Neural cell (in vitro differentiated cells): ENCODE measurements around the gene CTNNA2. TPM values are rescaled to one million over a fixed set of nuclear protein-coding genes. Genes with fewer than 3 reads are reported as not detected.

ENCODE experiments used
- H2AFZ ChIP-seq: fragments of 200-600, 300-800 bp; sonication (generic), shearing (Covaris generic); 2 replicates; pipeline ENCODE4 v1.6.0; 2014; ENCODE audit warnings: low read depth, mild to moderate bottlenecking, antibody characterized with exemption, low read length, moderate library complexity
- H3F3A ChIP-seq: fragments of 200-600 bp; shearing (Covaris generic); 2 replicates; pipeline ENCODE4 v1.6.1; 2016; ENCODE audit warnings: mild to moderate bottlenecking, moderate library complexity, mixed read lengths, antibody characterized with exemption, low read length; ENCODE audit not compliant: insufficient read depth, poor library complexity, severe bottlenecking
- H3K27ac ChIP-seq: fragments of 200-600, 300-800 bp; sonication (generic), shearing (Covaris generic); 2 replicates; pipeline ENCODE4 v1.5.1; 2014; ENCODE audit warnings: mild to moderate bottlenecking, low read length, moderate library complexity
- H3K27me3 ChIP-seq: fragments of 300-800, 200-600 bp; sonication (generic), shearing (Covaris generic); 2 replicates; pipeline ENCODE4 v1.6.0; 2014; ENCODE audit warnings: mild to moderate bottlenecking, low read depth, low read length, moderate library complexity; ENCODE audit not compliant: insufficient read depth
- H3K36me3 ChIP-seq: fragments of 300-800, 200-600 bp; sonication (generic), shearing (Covaris generic); 2 replicates; pipeline ENCODE4 v1.5.1; 2014; ENCODE audit warnings: mild to moderate bottlenecking, antibody characterized with exemption, low read length, moderate library complexity; ENCODE audit not compliant: insufficient read depth
- H3K4me2 ChIP-seq: fragments of 300-800, 200-600 bp; sonication (generic), shearing (Covaris generic); 2 replicates; pipeline ENCODE4 v1.6.0; 2014; ENCODE audit warnings: mild to moderate bottlenecking, low read length
- H3K4me3 ChIP-seq: fragments of 300-800, 200-600 bp; sonication (generic), shearing (Covaris generic); 2 replicates; pipeline ENCODE4 v1.5.1; 2014; ENCODE audit warnings: mild to moderate bottlenecking, low read length, moderate library complexity
- H3K79me2 ChIP-seq: fragments of 200-600 bp; shearing (Covaris generic); replicated peaks from 2 replicates; pipeline ENCODE4 v1.6.0; 2014; ENCODE audit warnings: mild to moderate bottlenecking, low read length, moderate library complexity; ENCODE audit not compliant: insufficient read depth
- H3K9ac ChIP-seq: fragments of 300-800, 200-600 bp; sonication (generic), shearing (Covaris generic); 2 replicates; pipeline ENCODE4 v1.6.1; 2016; ENCODE audit warnings: mild to moderate bottlenecking, low read length, mixed read lengths
- H3K9me2 ChIP-seq: fragments of 200-600 bp; shearing (Covaris generic); 2 replicates; pipeline ENCODE4 v1.6.1; 2016; ENCODE audit warnings: mild to moderate bottlenecking, low read length, mixed read lengths; ENCODE audit not compliant: insufficient read depth
- H3K9me3 ChIP-seq: fragments of 200-600, 300-800 bp; sonication (generic), shearing (Covaris generic); 2 replicates; pipeline ENCODE4 v1.6.1; 2016; ENCODE audit warnings: mild to moderate bottlenecking, mixed run types, low read length, moderate library complexity, mixed read lengths
- H4K20me1 ChIP-seq: fragments of 200-600 bp; shearing (Covaris generic); 2 replicates; pipeline ENCODE4 v1.6.1; 2016; ENCODE audit warnings: mild to moderate bottlenecking, mixed run types; ENCODE audit not compliant: insufficient read depth
- EP300 ChIP-seq: fragments of 450-650 bp; conservative IDR thresholded peaks from 2 replicates; pipeline ENCODE4 v1.6.1; 2014; ENCODE audit warnings: antibody characterized with exemption, mild to moderate bottlenecking, moderate library complexity; ENCODE audit not compliant: poor library complexity, severe bottlenecking
- EZH2 ChIP-seq: fragments of 200-600, 300-800 bp; shearing (Covaris generic), sonication (generic); IDR thresholded peaks from 2 replicates; pipeline ENCODE4 v1.6.1; 2014; ENCODE audit warnings: antibody characterized with exemption, low read length, borderline replicate concordance, mild to moderate bottlenecking; ENCODE audit not compliant: insufficient read depth, poor library complexity, severe bottlenecking
- MXI1 ChIP-seq: fragments of 450-650 bp; conservative IDR thresholded peaks from 2 replicates; pipeline ENCODE4 v1.6.1; 2014; ENCODE audit warnings: antibody characterized with exemption, mild to moderate bottlenecking; ENCODE audit not compliant: poor library complexity, severe bottlenecking
- POLR2AphosphoS5 ChIP-seq: IDR thresholded peaks from 2 replicates; pipeline ENCODE4 v1.6.1; 2012
- RAD21 ChIP-seq: fragments of 450-650 bp; conservative IDR thresholded peaks from 2 replicates; pipeline ENCODE4 v1.6.1; 2014; ENCODE audit warnings: antibody characterized with exemption, mild to moderate bottlenecking, moderate library complexity
- SMC3 ChIP-seq: fragments of 450-650 bp; conservative IDR thresholded peaks from 2 replicates; pipeline ENCODE4 v1.6.1; 2014; ENCODE audit warnings: antibody characterized with exemption, mild to moderate bottlenecking, moderate library complexity; ENCODE audit not compliant: poor library complexity
- TAF1 ChIP-seq: IDR thresholded peaks from 2 replicates; pipeline ENCODE4 v1.6.1; 2012; ENCODE audit warnings: low read depth
- polyA plus RNA-seq: library from polyadenylated mRNA; depleted of rRNA; stranded (reverse); fragments of >200 nt; gene quantifications from 2 replicates; pipeline ENCODE4 v1.2.3, GENCODE V29; 2014
- TF ChIP-seq, protein P1 (sequence below): fragments of 450-650 bp; IDR thresholded peaks from 2 replicates; pipeline ENCODE4 v1.5.1; 2014; ENCODE audit warnings: antibody characterized with exemption, mild to moderate bottlenecking, moderate library complexity; ENCODE audit not compliant: poor library complexity, severe bottlenecking
- TF ChIP-seq, protein P2 (sequence below): IDR thresholded peaks from 2 replicates; pipeline ENCODE4 v1.6.1; 2012; ENCODE audit warnings: borderline replicate concordance

CTNNA2 gene
- polyA plus RNA-seq, 1 donor from 2014 or later: 194 TPM

DNA sequence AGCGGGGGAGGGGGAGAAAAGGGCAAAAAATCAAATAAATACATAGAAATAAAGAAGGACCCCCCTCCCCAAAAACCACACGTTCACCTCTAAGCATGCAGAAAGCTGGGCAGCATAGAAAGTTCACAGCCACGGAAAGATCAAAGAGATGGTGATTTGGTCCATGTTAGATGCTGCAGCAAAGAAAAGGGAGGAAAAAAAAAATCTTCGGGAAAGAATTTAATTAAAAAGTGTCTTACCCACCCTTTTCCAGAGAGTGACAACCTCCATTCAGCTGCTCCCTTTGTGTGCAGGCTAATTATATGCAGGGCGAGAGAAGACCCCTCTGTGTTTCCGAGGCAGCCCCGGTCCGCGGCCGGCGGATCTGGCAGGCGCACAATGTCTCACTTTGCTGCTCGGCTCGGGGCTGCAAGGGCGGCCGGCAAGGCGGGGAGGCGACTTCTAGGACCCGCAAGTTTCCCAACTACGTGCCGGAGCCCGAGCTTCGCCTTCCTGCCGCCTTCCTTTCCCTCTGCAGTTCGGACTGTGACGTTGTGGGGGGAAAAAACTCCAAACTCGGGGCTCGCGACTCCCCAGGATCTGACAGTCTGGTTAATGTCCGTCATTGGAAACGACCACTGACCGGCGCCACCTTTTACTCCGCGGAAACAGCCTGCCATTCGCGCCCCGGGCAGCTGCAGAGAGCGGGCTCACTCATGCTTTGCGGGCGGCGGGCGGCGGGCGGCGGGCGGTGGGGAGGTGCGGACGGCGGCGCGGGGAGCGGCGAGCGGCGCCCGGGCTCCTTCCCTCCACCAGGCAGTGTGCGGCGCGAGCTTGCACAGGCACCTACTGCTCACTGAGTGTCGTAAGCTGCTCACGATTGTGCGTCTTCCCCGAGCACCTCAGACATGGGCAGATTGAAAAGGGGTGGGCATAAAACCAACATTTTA, 791.3 kb downstream of the CTNNA2 start, which contains the start of gene LRRTM1:
Gene LRRTM1 (minus strand): TSS at position 844 of the 929 bp plus-strand sequence. CDS start 933 bp downstream, outside the sequence.
- H3K27me3 ChIP-seq: peaks cover 47% of the 10 kb centered on the region

DNA sequence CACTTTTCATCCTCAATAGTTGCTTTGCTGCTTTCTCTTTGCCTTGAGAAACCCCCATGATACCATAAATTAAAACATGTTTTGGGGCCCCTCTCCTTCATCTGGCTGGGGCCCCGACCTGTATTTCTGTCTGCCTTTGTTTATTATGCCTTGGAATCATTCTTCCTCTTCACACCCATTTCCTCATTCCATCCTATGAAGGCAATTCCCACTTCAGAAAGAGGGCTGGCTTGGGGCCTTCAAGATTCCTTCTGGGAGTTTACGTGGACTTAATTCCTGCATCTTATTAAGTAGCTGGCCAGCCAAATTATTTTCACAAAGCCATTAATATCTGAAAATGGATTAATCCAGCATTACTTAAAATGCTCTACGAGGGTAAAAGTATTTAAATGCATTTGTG, 798.5 kb downstream of the CTNNA2 start:
- H2AFZ ChIP-seq: no peak overlapping the region
- no peaks in the 10 kb centered on the region for H3K9me3 ChIP-seq
- no peaks in the 10 kb centered on the region for H3K79me2 ChIP-seq
- no peaks in the 10 kb centered on the region for H3K36me3 ChIP-seq
- no peaks in the 10 kb centered on the region for H4K20me1 ChIP-seq
- no peak overlapping the region for H3K4me3 ChIP-seq
- no peaks in the 10 kb centered on the region for H3K9me2 ChIP-seq
- no peak overlapping the region for H3K27ac ChIP-seq
- H3K4me2 ChIP-seq: no peak overlapping the region
- H3F3A ChIP-seq: no peaks in the 10 kb centered on the region
- no peaks in the 10 kb centered on the region for H3K27me3 ChIP-seq
- H3K9ac ChIP-seq: no peak overlapping the region
- TF ChIP-seq, protein P1, sequence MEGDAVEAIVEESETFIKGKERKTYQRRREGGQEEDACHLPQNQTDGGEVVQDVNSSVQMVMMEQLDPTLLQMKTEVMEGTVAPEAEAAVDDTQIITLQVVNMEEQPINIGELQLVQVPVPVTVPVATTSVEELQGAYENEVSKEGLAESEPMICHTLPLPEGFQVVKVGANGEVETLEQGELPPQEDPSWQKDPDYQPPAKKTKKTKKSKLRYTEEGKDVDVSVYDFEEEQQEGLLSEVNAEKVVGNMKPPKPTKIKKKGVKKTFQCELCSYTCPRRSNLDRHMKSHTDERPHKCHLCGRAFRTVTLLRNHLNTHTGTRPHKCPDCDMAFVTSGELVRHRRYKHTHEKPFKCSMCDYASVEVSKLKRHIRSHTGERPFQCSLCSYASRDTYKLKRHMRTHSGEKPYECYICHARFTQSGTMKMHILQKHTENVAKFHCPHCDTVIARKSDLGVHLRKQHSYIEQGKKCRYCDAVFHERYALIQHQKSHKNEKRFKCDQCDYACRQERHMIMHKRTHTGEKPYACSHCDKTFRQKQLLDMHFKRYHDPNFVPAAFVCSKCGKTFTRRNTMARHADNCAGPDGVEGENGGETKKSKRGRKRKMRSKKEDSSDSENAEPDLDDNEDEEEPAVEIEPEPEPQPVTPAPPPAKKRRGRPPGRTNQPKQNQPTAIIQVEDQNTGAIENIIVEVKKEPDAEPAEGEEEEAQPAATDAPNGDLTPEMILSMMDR: no peak
- no peak for TF ChIP-seq EZH2
- TF ChIP-seq POLR2AphosphoS5: no peak
- no peak for TF ChIP-seq RAD21
- TF ChIP-seq TAF1: no peak
- TF ChIP-seq SMC3: no peak
- TF ChIP-seq MXI1: no peak
- TF ChIP-seq, protein P2, sequence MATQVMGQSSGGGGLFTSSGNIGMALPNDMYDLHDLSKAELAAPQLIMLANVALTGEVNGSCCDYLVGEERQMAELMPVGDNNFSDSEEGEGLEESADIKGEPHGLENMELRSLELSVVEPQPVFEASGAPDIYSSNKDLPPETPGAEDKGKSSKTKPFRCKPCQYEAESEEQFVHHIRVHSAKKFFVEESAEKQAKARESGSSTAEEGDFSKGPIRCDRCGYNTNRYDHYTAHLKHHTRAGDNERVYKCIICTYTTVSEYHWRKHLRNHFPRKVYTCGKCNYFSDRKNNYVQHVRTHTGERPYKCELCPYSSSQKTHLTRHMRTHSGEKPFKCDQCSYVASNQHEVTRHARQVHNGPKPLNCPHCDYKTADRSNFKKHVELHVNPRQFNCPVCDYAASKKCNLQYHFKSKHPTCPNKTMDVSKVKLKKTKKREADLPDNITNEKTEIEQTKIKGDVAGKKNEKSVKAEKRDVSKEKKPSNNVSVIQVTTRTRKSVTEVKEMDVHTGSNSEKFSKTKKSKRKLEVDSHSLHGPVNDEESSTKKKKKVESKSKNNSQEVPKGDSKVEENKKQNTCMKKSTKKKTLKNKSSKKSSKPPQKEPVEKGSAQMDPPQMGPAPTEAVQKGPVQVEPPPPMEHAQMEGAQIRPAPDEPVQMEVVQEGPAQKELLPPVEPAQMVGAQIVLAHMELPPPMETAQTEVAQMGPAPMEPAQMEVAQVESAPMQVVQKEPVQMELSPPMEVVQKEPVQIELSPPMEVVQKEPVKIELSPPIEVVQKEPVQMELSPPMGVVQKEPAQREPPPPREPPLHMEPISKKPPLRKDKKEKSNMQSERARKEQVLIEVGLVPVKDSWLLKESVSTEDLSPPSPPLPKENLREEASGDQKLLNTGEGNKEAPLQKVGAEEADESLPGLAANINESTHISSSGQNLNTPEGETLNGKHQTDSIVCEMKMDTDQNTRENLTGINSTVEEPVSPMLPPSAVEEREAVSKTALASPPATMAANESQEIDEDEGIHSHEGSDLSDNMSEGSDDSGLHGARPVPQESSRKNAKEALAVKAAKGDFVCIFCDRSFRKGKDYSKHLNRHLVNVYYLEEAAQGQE: no peak

More for the DNA sequence above, 791.3 kb downstream of the CTNNA2 start, which contains the start of gene LRRTM1:
- no peaks in the 10 kb centered on the region for H3K79me2 ChIP-seq
- H3K9me3 ChIP-seq: no peaks in the 10 kb centered on the region
- peak within 1 kb of the TSS; percentile 74 for H3K4me2 ChIP-seq
- no peaks in the 10 kb centered on the region for H3F3A ChIP-seq
- no peak within 1 kb of the TSS for H2AFZ ChIP-seq
- H3K27ac ChIP-seq: no peak within 1 kb of the TSS
- H3K36me3 ChIP-seq: no peaks in the 10 kb centered on the region
- no peaks in the 10 kb centered on the region for H3K9me2 ChIP-seq
- TF ChIP-seq TAF1 (no peak), POLR2AphosphoS5 (peak; percentile 40), MXI1 (no peak), EP300 (no peak), SMC3 (no peak), RAD21 (peak; percentile 59), EZH2 (no peak)
- TF ChIP-seq, protein P2: no peak
- TF ChIP-seq, protein P1: peak; percentile 31
- no peaks in the 10 kb centered on the region for H4K20me1 ChIP-seq
- H3K9ac ChIP-seq: peak within 1 kb of the TSS; percentile 56
- H3K4me3 ChIP-seq: peak within 1 kb of the TSS; percentile 75
